GM12875 (cell line): ENCODE measurements around the gene BLOC1S4.

ENCODE experiments used
- H3K4me3 ChIP-seq: one replicate; pipeline ENCODE4 v1.5.1; 2011; ENCODE audit warnings: low read depth, low read length, control low read depth
- TF ChIP-seq, protein P1 (sequence below): IDR thresholded peaks from 2 replicates; pipeline ENCODE4 v1.5.1; 2011; ENCODE audit warnings: low read depth, mild to moderate bottlenecking, control low read depth, inconsistent platforms, low read length, moderate library complexity, borderline replicate concordance; ENCODE audit not compliant: insufficient read depth

Gene BLOC1S4

GRCh38 chr4:6710282-6710681 lies 5.7 kb upstream of the BLOC1S4 start:
- H3K4me3 ChIP-seq: peak overlapping the region; percentile 62
- TF ChIP-seq, protein P1, sequence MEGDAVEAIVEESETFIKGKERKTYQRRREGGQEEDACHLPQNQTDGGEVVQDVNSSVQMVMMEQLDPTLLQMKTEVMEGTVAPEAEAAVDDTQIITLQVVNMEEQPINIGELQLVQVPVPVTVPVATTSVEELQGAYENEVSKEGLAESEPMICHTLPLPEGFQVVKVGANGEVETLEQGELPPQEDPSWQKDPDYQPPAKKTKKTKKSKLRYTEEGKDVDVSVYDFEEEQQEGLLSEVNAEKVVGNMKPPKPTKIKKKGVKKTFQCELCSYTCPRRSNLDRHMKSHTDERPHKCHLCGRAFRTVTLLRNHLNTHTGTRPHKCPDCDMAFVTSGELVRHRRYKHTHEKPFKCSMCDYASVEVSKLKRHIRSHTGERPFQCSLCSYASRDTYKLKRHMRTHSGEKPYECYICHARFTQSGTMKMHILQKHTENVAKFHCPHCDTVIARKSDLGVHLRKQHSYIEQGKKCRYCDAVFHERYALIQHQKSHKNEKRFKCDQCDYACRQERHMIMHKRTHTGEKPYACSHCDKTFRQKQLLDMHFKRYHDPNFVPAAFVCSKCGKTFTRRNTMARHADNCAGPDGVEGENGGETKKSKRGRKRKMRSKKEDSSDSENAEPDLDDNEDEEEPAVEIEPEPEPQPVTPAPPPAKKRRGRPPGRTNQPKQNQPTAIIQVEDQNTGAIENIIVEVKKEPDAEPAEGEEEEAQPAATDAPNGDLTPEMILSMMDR: no peak

DNA sequence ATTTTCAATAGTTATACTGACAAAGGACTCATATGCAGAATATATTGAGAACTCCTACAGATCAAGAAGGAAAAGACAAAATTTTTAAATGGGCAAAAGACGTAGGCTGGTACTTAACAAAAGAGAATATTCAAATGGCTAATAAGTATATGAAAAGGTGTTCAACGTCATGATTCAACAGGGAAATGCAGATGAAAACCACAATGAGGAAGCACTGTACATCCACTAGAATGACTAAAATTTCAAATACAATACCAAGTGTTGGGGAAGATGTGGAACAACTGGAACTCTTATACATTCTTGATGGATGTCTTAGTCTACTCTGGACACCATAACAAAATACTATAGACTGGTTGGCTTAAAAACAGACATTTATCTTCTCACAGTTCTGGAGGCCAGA lies 5.0 kb upstream of the BLOC1S4 start:
- no peak overlapping the region for H3K4me3 ChIP-seq
- TF ChIP-seq, protein P1: no peak

DNA sequence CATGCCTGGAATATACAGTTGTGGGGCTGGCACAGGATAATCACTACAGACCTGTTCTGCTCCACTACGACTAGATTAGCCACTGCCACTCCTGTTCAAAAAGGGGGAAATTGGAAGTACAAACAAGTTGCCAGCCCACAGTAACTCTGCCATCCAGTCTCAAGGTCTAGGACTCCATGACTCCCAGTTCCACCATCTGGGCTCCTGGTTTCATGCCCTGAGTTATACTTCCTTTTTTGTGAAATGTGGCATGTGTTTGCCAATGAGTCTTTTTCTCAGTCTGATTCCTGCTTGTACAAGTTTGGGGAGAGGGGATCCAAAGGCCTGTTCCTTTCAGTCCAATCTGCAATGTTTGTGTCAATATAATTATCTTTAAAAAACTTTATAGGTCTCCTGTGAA lies 1.0 kb upstream of the BLOC1S4 start:
- TF ChIP-seq, protein P1: no peak

DNA sequence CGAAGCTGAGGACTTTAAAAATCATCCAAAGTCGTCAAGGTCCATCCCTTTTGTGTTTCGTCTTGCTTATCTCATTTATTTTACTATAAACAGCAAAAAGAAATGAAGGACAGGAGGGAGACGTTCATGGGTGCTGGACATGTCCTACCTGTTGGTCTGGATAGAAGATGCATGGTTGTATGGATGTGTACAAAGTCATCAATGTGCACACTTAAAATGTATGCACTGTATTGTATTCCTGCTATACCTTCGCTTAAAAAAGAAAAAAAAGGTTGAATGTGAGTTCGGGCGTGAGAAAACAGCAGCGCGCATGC lies 313 bp upstream of the BLOC1S4 start:
- H3K4me3 ChIP-seq: peak overlapping the region; percentile 24
- TF ChIP-seq, protein P1: no peak

More for the DNA sequence above, 1.0 kb upstream of the BLOC1S4 start:
- H3K4me3 ChIP-seq: no peak overlapping the region

- peak overlapping the region; percentile 78 for H3K4me3 ChIP-seq
- TF ChIP-seq, protein P1: no peak
Observed at GRCh38 chr4:6716958-6717655, 1.1 kb downstream of the BLOC1S4 start.

DNA sequence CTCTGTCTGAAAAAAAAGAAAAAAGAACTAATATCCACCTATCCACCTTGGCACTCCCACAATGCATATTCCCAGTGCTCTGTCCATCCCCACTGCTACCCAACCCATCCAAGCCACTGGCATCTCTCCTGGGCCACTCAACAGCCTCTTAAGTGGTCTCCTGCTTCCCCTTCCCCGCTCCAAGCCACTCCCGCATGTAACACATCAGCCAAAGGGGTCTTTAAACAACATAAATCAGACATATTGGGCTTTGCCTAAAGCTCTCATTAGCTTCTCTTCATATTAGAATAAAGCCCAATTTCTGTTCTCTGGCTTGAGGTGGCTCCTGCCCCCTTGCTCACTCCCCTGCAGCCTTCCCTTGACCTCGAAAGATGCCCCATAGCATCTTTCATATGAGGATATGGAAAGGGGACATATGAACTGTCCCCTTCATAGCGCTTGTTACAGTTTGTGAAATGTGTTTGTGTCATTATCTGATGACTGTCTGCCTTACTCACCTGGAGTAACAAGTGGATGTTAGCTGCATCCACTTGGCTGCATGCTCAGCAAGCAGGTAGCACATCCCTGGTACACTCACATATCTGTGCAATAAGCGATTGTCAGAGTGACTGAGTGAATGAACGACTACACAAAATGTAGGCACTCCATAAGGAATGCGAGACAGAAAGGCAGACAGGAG lies 3.1 kb downstream of the BLOC1S4 start:
- TF ChIP-seq, protein P1: no peak
- no peak overlapping the region for H3K4me3 ChIP-seq

GRCh38 chr4:6719611-6720179 lies 3.7 kb downstream of the BLOC1S4 start:
- H3K4me3 ChIP-seq: no peak overlapping the region
- TF ChIP-seq, protein P1: no peak
